NCI-H82 treated with DMSO at 0.1 percent for 48 hours (cell line): ENCODE data around the gene REG4.

ENCODE experiments used
- DNase-seq: peaks from one replicate; lab custom pipeline; 2025; ENCODE audit not compliant: unreplicated experiment; lab: John Stamatoyannopoulos, UW

Gene REG4

DNA sequence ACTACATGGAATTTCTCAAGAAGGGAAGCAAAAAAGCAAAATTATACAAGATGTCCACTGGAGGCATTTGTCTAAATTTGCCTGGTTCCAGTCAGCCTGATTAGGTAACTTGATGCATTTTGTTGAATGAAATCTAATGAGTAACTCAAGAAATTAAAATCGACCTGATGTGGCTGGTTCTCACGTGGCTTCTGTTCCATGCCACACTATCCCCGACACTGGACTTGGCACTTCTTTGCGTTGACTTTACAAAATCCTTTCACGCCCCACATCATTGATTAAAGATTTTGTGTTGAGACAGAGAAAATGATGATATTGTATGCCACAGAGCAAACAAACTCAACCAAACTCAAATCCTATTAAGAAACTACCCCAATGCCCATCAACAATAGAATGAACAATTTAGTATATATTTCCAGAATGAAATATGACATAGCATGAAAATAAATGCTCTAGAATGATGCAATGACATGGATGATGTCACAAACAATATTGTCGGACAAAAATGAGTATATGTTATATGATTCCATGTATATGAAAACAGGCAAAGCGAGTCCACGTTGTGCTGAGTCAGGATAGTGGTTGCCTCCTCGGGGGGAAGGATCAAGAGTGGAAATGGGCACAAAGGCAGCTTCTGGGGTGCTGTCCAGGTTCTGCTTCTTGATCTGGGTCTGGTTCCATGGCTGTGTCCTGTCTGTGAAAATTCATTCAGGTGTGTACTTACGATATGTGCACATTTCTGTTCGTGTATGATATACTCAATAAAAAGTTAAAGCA is 29.6 kb downstream of the REG4 start:
- DNase-seq: no peak

- DNase-seq: no peak
Observed at GRCh38 chr1:119779869-119780356, 31.3 kb downstream of the REG4 start.

DNA sequence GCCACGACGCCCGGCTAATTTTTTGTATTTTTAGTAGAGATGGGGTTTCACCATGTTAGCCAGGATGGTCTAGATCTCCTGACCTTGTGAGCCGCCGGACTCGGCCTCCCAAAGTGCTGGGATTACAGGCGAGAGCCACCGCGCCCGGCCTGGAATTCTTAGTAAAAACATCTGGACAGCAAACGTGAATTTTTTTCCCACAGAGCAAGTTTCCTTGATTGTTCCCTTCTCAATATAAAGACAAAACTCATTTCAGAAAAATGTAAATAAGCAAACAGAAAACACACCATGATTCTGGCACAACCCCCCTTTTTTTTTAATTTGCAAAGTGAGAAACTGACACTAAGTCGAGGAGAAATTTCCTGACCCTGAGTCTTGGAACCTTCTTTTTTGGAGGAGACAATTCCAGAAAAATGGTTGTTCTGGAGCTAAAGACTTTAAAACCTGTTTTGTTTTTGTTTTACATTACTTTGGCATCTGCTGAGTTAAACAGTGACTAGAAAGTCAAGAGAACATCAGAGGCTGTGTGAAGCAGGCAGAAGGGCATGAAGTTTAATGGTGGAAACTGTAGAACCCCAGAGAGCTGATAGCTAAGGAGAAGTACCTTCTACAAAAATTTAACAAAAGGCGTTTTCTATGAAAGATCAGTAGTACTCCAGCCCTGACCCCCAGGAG is 32.2 kb downstream of the REG4 start:
- no peak for DNase-seq

- no peak for DNase-seq
Observed at GRCh38 chr1:119778359-119778758, 32.9 kb downstream of the REG4 start.

DNA sequence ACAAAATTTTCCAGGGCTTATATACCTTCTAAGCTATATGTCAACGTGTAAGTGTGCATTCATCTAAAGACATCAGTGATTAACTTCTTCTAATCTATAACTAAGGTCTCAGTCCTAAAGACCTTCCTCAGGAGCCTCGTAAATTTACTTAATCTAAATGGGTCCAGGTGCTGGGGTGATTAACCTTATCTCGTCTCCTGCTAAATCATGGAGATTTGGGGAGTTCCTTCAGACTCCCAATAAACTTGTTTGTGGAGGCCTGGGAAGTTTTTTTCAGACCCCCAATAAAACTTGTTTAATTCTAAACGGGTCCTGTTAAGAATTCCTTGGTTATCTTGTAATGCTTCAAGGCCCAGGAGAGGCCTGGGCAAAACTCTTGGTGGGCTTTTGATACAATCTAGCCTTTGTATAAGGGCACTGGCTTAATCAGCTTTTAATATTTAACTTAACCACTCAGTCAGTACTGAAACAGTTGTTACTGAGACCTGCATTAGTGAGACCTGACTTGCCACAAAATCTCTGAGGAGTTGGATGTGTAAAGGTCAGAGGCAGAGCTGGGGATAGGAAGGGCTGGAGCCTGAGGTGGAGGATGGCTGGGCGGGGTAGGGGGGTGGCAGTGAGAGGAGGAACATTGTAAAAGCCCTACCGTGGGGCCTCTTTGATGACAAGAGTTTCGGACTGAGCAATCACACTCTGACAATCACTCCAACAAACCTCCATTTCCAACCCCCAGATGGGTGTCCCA is 36.3 kb downstream of the REG4 start:
- DNase-seq: peak; percentile 85

DNA sequence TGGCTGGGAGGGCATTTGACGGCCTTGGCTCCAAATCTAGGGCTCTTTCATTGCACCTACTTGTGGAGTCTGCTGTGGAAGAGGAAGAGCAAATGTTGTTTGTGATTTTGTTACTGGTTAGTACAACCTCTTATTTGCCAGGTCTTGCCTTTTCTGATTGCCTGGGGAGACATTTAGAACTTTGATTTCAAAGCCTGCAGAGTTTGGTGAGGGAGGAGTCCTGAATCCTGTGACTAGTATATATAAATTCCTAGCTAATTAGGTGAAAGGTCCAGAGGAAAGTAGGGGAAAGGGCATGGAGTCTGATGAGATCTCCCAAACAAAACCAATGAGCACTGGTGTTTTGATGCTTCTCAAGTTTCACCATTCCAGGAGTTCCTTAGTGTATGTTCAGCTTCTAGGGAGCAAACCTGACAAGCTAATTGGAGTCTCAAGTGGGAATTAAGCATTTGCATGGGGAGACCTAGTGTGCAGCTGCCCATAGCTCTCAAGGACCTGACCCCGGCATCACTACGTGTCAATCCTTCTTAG is 37.5 kb downstream of the REG4 start:
- peak; percentile 89 for DNase-seq

DNA sequence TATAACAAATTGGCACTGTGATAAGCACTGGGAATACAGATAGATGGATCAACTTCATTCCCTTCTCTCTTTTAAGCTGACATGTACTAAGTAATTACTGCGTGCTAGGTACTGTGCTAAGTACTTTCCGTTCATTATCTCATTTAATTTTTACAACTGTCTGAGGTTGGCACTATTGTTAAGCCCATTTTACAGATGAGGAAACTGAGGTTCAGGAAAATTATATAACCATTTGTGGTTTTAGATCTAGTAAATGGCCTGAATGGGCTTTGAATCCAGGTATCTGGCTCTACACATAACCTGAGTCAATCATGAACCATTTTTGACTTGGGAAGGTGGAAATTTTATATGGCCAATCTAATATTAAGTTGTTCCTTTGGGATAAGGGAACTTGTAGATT is 39.0 kb downstream of the REG4 start:
- DNase-seq: no peak

DNA sequence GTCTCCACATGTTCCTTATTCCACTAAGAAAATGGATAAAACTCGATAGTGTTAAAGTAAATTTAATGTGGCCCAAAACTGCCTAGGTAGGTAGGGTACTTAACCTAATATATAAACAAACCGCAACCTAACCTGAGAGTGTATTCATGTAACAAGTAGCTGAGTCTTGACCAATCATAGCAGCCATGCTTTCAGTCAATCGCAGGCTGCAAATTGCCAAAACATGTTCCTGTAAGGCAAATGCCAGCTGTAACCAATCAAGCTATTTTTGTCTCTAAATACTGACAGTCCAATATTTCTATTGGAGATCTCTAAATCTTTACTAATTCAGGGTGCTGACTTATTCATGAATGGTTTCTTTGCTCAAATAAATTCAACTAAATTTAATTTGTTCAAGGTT is 39.5 kb downstream of the REG4 start:
- no peak for DNase-seq

GRCh38 chr1:119771016-119771415 is 40.2 kb downstream of the REG4 start:
- peak; percentile 12 for DNase-seq

- DNase-seq: no peak
Observed at GRCh38 chr1:119768778-119769177, 42.5 kb downstream of the REG4 start, which contains the start of gene HMGCS2. Gene HMGCS2, minus strand, starts transcription at chr1:119768905. Its CDS starts 61 bp downstream, at chr1:119768844.

- DNase-seq: peak; percentile 97
Observed at GRCh38 chr1:119767486-119767885, 43.8 kb downstream of the REG4 start.

- DNase-seq: no peak
Observed at GRCh38 chr1:119766374-119766794, 44.9 kb downstream of the REG4 start.

DNA sequence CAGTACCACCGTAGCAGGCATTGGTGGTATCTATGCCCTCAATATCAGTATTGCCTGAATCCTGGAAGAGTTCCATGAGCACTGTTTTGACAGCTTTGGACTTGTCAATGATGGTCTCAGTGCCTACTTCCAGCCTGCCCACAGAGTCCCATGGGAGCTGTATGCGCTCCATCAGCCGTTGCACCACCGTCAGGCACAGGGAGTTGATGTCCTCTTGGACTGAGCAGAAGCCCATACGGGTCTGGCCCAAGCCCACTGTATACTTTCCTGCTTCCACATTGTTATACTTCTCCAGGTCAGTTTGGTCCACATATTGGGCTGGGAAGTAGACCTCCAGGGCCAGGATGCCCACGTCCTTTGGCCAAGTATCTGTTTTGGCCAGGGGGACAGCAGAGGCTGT is 47.0 kb downstream of the REG4 start:
- no peak for DNase-seq

- no peak for DNase-seq
Observed at GRCh38 chr1:119762953-119763352, 48.3 kb downstream of the REG4 start.

DNA sequence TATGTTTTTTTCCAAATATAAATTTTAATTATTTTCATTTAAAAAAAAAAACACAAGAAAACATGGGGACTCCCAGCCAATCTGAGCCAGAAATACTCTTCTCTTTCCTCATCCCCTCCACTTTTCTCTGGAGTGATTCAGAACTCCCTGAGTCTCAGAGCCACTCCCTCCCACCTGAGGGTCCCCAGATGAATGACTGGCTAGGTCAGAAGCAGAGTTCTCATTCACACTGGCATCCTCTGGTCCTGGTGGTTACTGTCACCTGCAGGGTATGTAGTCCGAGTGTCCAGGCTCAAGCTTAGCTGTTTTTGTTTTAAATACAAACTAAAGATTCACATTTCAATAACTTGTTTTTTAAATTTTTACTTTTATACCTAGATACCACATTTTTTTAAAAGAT is 48.9 kb downstream of the REG4 start:
- DNase-seq: no peak

GRCh38 chr1:119758584-119758983 is 52.7 kb downstream of the REG4 start:
- no peak for DNase-seq

- DNase-seq: no peak
Observed at GRCh38 chr1:119752592-119752991, 58.7 kb downstream of the REG4 start.

- no peak for DNase-seq
Observed at GRCh38 chr1:119748040-119748439, 63.2 kb downstream of the REG4 start.

GRCh38 chr1:119747451-119747850 is 63.8 kb downstream of the REG4 start:
- peak; percentile 86 for DNase-seq

GRCh38 chr1:119745034-119745433 is 66.2 kb downstream of the REG4 start:
- no peak for DNase-seq

GRCh38 chr1:119744598-119744942 is 66.7 kb downstream of the REG4 start:
- no peak for DNase-seq
